Gastroesophageal sphincter (tissue), 4 donors: ENCODE measurements around the gene SETD5. TPM values are rescaled to one million over a fixed set of nuclear protein-coding genes. Genes with fewer than 3 reads are reported as not detected.

Experiments used
- ATAC-seq: fragments of 150-250 bp; one replicate; pipeline ENCODE4 v1.9.1; 2016; ENCODE audit warnings: mild to moderate bottlenecking, moderate library complexity
- H3K27ac ChIP-seq, 4 donors: fragments of 200-600 bp; sonication (generic) in 3 of 4; 1 replicate in 3 of 4; 2 replicates in 1 of 4; pipeline ENCODE4 v1.5.1; 2016 to 2019
- H3K27me3 ChIP-seq: fragments of 200-600 bp; sonication (generic); one replicate; pipeline ENCODE4 v1.5.1; 2019
- H3K36me3 ChIP-seq, 2 donors: fragments of 200-600 bp; sonication (generic); one replicate each; pipeline ENCODE4 v1.5.1; 2019; ENCODE audit warnings: control low read depth in 1 of 2
- H3K4me1 ChIP-seq, 3 donors: fragments of 200-600 bp; sonication (generic); 1 replicate in 2 of 3; 2 replicates in 1 of 3; pipeline ENCODE4 v1.5.1; 2016 to 2019; ENCODE audit warnings: control low read depth in 2 of 3
- H3K4me3 ChIP-seq, 2 donors: fragments of 200-600 bp; sonication (generic); one replicate each; pipeline ENCODE4 v1.5.1; 2019; ENCODE audit warnings: mild to moderate bottlenecking in 1 of 2, moderate library complexity in 1 of 2
- H3K9me3 ChIP-seq, 3 donors: fragments of 200-600 bp; sonication (generic); one replicate each; pipeline ENCODE4 v1.5.1; 2017 to 2019; ENCODE audit warnings: control low read depth in 2 of 3
- EP300 ChIP-seq: sonication (generic); formaldehyde crosslinking; IDR thresholded peaks from one replicate; pipeline ENCODE4 v1.6.1; 2017; ENCODE audit warnings: antibody characterized with exemption, mild to moderate bottlenecking
- POLR2A ChIP-seq, 2 donors: fragments of 450-650 bp; IDR thresholded peaks; one replicate each; pipeline ENCODE4 v1.6.1; 2017; ENCODE audit warnings: antibody characterized with exemption in 2 of 2, mild to moderate bottlenecking in 2 of 2, moderate library complexity in 1 of 2
- POLR2AphosphoS5 ChIP-seq: sonication (generic); formaldehyde crosslinking; IDR thresholded peaks from one replicate; pipeline ENCODE4 v1.6.1; 2017; ENCODE audit warnings: antibody characterized with exemption
- WGBS, 2 donors: methylation state at CpG; one replicate each; pipeline ENCODE4 v1.1.5; 2018; ENCODE audit warnings: low coverage in 1 of 2; 5-methylcytosine and 5-hydroxymethylcytosine counted together
- total RNA-seq, 4 donors: library from RNA; depleted of rRNA; stranded (reverse); fragments of >200 nt; gene quantifications; one replicate each; pipeline ENCODE4 v1.1.0, GENCODE V29; 2016
- TF ChIP-seq, protein P1 (sequence below), 4 experiments: fragments of 200-600 bp in 2 of 4; fragments of 450-650 bp in 2 of 4; sonication (generic) in 1 of 4; IDR thresholded peaks; one replicate each; pipeline ENCODE4 v1.5.1; 2017 to 2019; ENCODE audit warnings: antibody characterized with exemption in 4 of 4, mild to moderate bottlenecking in 2 of 4, moderate library complexity in 2 of 4

Gene SETD5
- total RNA-seq, 4 donors from 2014 or later, result 51.5 to 95.3 (median 76.8) TPM

DNA sequence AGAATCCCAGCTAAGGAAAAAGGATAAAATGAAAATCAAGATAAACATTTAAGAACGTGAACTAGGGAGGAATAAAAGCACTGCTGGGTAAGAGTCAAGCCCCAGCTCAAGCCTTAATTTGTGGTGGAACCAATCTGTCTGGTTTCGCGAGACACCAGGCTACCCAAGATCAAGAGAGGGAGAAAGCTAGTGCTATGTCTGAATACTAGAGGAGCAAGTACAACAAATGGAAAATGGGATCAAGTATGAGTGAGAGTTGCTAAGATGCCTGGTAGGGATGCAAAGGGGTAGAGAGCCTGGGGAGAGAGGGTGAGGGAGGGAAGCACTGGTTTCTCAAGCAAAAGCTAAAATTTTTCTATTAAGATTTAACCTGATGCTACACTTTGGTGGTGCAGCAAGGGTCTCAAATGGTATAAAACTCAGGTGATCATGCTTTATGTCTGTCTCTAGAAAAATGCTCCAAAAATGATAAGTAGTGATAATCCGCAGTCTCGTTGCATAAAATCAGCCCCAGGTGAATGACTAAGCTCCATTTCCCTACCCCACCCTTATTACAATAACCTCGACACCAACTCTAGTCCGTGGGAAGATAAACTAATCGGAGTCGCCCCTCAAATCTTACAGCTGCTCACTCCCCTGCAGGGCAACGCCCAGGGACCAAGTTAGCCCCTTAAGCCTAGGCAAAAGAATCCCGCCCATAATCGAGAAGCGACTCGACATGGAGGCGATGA lies 1.7 kb upstream of the SETD5 start:
- Histone ChIP-seq H3K4me3 (peak overlapping the region; percentile 54 to 84), H3K9me3 (no peaks in the 10 kb centered on the region), H3K4me1 (peaks cover 18 to 73% (median 27%) of the 10 kb centered on the region in 3 donors), H3K27ac (peak overlapping the region; percentile 84 to 99 (median 98)), H3K36me3 (peaks cover 0 to 20% of the 10 kb centered on the region in 2 donors), H3K27me3 (no peaks in the 10 kb centered on the region)
- no peak for ATAC-seq
- 3 to 5% methylated on average over 11 to 13 of the region's 15 CpGs for WGBS, 2 donors
- peak; percentile 68 for TF ChIP-seq POLR2AphosphoS5
- no peak for TF ChIP-seq EP300

DNA sequence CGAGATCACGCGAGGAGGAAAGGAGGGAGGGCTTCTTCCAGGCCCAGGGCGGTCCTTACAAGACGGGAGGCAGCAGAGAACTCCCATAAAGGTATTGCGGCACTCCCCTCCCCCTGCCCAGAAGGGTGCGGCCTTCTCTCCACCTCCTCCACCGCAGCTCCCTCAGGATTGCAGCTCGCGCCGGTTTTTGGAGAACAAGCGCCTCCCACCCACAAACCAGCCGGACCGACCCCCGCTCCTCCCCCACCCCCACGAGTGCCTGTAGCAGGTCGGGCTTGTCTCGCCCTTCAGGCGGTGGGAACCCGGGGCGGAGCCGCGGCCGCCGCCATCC lies 1.1 kb upstream of the SETD5 start:
- Histone ChIP-seq H3K27ac (peak overlapping the region; percentile 84 to 99 (median 98)), H3K27me3 (no peaks in the 10 kb centered on the region), H3K36me3 (peaks cover 0 to 15% of the 10 kb centered on the region in 2 donors), H3K4me1 (peaks cover 19 to 73% (median 33%) of the 10 kb centered on the region in 3 donors), H3K4me3 (peak overlapping the region; percentile 54 to 84), H3K9me3 (no peaks in the 10 kb centered on the region)
- no peak for TF ChIP-seq POLR2AphosphoS5
- TF ChIP-seq, protein P1, sequence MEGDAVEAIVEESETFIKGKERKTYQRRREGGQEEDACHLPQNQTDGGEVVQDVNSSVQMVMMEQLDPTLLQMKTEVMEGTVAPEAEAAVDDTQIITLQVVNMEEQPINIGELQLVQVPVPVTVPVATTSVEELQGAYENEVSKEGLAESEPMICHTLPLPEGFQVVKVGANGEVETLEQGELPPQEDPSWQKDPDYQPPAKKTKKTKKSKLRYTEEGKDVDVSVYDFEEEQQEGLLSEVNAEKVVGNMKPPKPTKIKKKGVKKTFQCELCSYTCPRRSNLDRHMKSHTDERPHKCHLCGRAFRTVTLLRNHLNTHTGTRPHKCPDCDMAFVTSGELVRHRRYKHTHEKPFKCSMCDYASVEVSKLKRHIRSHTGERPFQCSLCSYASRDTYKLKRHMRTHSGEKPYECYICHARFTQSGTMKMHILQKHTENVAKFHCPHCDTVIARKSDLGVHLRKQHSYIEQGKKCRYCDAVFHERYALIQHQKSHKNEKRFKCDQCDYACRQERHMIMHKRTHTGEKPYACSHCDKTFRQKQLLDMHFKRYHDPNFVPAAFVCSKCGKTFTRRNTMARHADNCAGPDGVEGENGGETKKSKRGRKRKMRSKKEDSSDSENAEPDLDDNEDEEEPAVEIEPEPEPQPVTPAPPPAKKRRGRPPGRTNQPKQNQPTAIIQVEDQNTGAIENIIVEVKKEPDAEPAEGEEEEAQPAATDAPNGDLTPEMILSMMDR (IDR thresholded peaks at IDR 0.05), result peak in 1 of 4 experiments; percentile 28
- TF ChIP-seq POLR2A (IDR thresholded peaks at IDR 0.05), result peak in 1 of 2 donors; percentile 43
- WGBS, 2 donors, result 0% methylated on average over 3 to 5 of the region's 25 CpGs
- peak; percentile 64 for ATAC-seq

DNA sequence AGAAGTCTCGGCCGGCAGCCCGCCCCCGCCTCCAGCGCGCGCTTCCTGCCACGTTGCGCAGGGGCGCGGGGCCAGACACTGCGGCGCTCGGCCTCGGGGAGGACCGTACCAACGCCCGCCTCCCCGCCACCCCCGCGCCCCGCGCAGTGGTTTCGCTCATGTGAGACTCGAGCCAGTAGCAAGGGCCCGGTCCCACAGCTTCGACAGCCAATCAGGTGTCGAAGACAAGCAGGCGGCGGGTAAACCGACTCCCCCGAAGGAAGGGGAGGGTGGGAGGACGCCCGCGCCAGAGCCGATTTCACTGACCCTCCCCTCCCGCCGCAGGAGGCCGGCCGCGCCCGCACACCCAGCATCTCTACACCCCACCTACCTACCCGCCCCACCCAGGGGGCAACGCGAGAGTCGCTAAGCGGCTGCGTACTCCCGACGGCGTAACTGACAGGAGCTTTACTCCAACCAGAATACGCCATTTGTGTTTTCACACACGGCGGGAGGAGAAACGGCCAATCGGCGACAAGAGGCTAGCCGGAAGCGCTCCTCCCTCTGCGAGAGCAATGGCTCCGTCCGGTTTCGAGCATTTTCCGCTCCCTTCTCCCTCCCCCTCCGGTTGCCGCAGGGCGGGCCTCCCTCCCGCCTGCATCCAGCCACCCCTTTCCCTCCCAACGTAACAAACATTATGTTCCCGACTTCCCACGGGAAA lies 633 bp upstream of the SETD5 start:
- peaks cover 24 to 73% (median 34%) of the 10 kb centered on the region in 3 donors for H3K4me1 ChIP-seq
- peak overlapping the region; percentile 54 to 84 for H3K4me3 ChIP-seq
- 1% methylated on average over 17 of the region's 71 CpGs; no CpG with 5 or more reads in 1 of the 2 donors for WGBS, 2 donors

DNA sequence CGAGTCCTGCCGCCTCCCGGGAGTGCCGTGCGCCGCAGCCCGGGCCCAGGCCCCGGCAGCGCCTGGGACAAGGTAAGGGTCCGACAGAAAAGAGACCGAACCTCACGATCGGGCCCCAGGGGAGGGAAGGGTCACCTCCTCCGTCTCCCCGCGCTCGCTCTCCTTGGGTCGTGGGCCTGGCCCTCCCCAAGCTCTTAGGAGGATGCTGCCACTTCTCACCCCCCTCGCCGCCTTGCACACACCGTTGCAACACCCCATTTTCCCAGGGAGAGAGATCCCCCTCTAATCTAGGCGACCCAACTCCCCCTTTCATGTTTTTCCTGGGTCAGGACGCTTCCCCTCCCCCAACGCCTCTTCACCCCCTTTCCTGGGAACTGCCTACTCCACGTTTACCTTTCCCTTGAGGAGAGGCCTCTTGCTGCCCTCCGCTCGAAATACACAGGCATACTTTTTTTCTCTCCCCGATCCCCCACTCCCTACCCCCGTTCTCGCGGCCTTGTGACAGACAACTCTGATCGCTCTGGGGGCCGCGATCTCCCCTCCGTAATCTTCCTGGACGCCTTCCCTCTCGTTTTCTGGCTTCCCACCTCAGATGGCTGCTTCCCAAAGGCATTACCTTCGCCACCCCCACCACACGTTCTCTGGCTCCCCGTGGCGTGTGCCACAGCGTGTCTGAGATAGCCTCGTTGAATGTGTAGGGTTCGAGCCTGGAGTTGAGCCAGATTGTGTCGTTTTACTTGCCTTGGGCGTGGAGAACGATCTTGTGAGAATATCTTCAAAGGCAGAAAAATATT lies 688 bp downstream of the SETD5 start:
- TF ChIP-seq, protein P1 (IDR thresholded peaks at IDR 0.05), result no peak
- TF ChIP-seq EP300, result no peak
- TF ChIP-seq POLR2A (IDR thresholded peaks at IDR 0.05), result no peak
- TF ChIP-seq POLR2AphosphoS5, result no peak
- Histone ChIP-seq H3K36me3 (peaks cover 0 to 10% of the 10 kb centered on the region in 2 donors), H3K4me3 (peak overlapping the region; percentile 84 to 96), H3K27me3 (no peaks in the 10 kb centered on the region), H3K27ac (peak overlapping the region; percentile 98 to 99 (median 98)), H3K4me1 (peaks cover 33 to 73% (median 46%) of the 10 kb centered on the region in 3 donors), H3K9me3 (no peaks in the 10 kb centered on the region)
- 0% methylated on average over 15 to 27 of the region's 47 CpGs for WGBS, 2 donors
- no peak for ATAC-seq

More for the DNA sequence above, 633 bp upstream of the SETD5 start:
- Histone ChIP-seq H3K27ac (peak overlapping the region; percentile 84 to 99 (median 98)), H3K9me3 (no peaks in the 10 kb centered on the region), H3K36me3 (peaks cover 0 to 12% of the 10 kb centered on the region in 2 donors), H3K27me3 (no peaks in the 10 kb centered on the region)
- TF ChIP-seq, protein P1 (IDR thresholded peaks at IDR 0.05), result peak in 1 of 4 experiments; percentile 8
- no peak for TF ChIP-seq POLR2AphosphoS5
- TF ChIP-seq POLR2A (IDR thresholded peaks at IDR 0.05), result peak in 1 of 2 donors; percentile 9
- peak; percentile 86 for ATAC-seq
